OCI-LY3 (cell line): Measurements from ENCODE around the gene OR5W2.
"Not testable (repeated sequence)": the region's sequence is repeated elsewhere in the genome, so short reads cannot be mapped to it uniquely, and the experiment has no call there.

Experiments used
- EZH2phosphoT487 ChIP-seq: fragments of 200-600 bp; shearing (Covaris generic); IDR thresholded peaks from 2 replicates; pipeline ENCODE4 v1.6.1; 2018; ENCODE audit warnings: antibody characterized with exemption, mixed run types, low read depth
- TF ChIP-seq, protein P1 (sequence below): fragments of 200-600, 300-600 bp; sonication (generic); IDR thresholded peaks from 2 replicates; pipeline ENCODE4 v1.5.1; 2014; ENCODE audit warnings: antibody characterized with exemption, low read length, low read depth

DNA sequence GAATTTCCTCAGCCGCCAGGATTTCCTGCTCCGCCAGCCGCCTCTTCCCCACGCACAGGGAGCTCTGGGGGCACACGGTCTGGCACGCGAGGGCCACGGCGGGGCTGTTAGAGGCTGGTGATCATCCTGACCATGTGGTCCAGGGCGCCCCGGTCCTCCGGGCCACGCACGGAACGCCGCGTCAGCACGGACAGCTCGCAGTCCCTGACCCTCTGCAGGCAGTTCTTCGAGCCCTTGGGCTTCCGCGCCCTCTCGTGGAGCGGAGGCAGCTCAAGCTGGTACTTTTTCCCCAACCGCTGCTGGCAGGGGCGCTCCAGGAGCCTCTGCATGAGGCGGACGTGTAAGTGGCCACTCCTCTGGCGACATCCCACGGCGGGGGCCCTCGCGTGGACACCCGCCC is 41.2 kb downstream of the OR5W2 start:
- TF ChIP-seq, protein P1, sequence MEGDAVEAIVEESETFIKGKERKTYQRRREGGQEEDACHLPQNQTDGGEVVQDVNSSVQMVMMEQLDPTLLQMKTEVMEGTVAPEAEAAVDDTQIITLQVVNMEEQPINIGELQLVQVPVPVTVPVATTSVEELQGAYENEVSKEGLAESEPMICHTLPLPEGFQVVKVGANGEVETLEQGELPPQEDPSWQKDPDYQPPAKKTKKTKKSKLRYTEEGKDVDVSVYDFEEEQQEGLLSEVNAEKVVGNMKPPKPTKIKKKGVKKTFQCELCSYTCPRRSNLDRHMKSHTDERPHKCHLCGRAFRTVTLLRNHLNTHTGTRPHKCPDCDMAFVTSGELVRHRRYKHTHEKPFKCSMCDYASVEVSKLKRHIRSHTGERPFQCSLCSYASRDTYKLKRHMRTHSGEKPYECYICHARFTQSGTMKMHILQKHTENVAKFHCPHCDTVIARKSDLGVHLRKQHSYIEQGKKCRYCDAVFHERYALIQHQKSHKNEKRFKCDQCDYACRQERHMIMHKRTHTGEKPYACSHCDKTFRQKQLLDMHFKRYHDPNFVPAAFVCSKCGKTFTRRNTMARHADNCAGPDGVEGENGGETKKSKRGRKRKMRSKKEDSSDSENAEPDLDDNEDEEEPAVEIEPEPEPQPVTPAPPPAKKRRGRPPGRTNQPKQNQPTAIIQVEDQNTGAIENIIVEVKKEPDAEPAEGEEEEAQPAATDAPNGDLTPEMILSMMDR: not testable (repeated sequence)
- TF ChIP-seq EZH2phosphoT487: not testable (repeated sequence)
